ENCODE data around the gene GAB2. TPM values are rescaled to one million over a fixed set of nuclear protein-coding genes. Genes with fewer than 3 reads are reported as not detected.

Gene GAB2
- total RNA-seq, 1 experiment from 2014 or later, result 10.6 TPM

GRCh38 chr11:78451371-78452150 is 33.9 kb upstream of the GAB2 start:
- CTCF ChIA-PET, result no interaction called here
- H3K4me3 Mint-ChIP-seq (ENCODE audit: low read depth, unreplicated experiment), result no peak overlapping the region
- TF ChIP-seq CTCF (IDR thresholded peaks at IDR 0.05; ENCODE audit: unreplicated experiment), result no peak
- no peaks in the 10 kb centered on the region for H3K9me3 Mint-ChIP-seq (ENCODE audit: low read depth, unreplicated experiment)
- H3K27ac Mint-ChIP-seq (ENCODE audit: unreplicated experiment), result no peak overlapping the region
- BruUV-seq (replicated peaks), result no TSS peak
- H3K27me3 Mint-ChIP-seq (ENCODE audit: unreplicated experiment), result no peaks in the 10 kb centered on the region
- no peaks in the 10 kb centered on the region for H3K4me1 Mint-ChIP-seq (ENCODE audit: low read depth, unreplicated experiment)
- DNase-seq, result no peak
- intact Hi-C loops (cut with micrococcal nuclease; ENCODE audit: unreplicated experiment), result no loop called here
- H3K36me3 Mint-ChIP-seq (ENCODE audit: insufficient read depth, unreplicated experiment), result no peaks in the 10 kb centered on the region

GRCh38 chr11:78450866-78451265 is 33.2 kb upstream of the GAB2 start:
- no peaks in the 10 kb centered on the region for H3K36me3 Mint-ChIP-seq (ENCODE audit: insufficient read depth, unreplicated experiment)
- no peaks in the 10 kb centered on the region for H3K9me3 Mint-ChIP-seq (ENCODE audit: low read depth, unreplicated experiment)
- CTCF ChIA-PET, result no interaction called here
- DNase-seq, result no peak
- BruUV-seq (replicated peaks), result no TSS peak
- no peak for TF ChIP-seq CTCF (IDR thresholded peaks at IDR 0.05; ENCODE audit: unreplicated experiment)
- H3K27ac Mint-ChIP-seq (ENCODE audit: unreplicated experiment), result no peak overlapping the region
- intact Hi-C loops (cut with micrococcal nuclease; ENCODE audit: unreplicated experiment), result no loop called here
- H3K4me1 Mint-ChIP-seq (ENCODE audit: low read depth, unreplicated experiment), result no peaks in the 10 kb centered on the region
- H3K27me3 Mint-ChIP-seq (ENCODE audit: unreplicated experiment), result no peaks in the 10 kb centered on the region
- no peak overlapping the region for H3K4me3 Mint-ChIP-seq (ENCODE audit: low read depth, unreplicated experiment)

GRCh38 chr11:78449866-78450265 is 32.2 kb upstream of the GAB2 start:
- no peak overlapping the region for H3K27ac Mint-ChIP-seq (ENCODE audit: unreplicated experiment)
- no TSS peak for BruUV-seq (replicated peaks)
- intact Hi-C loops (cut with micrococcal nuclease; ENCODE audit: unreplicated experiment), result no loop called here
- no peak for DNase-seq
- CTCF ChIA-PET, result interaction anchor here (0.6 kb wide), 1 partner anchor 96 kb away, joined by 5 read pairs; no protein-coding TSS in a partner anchor
- no peaks in the 10 kb centered on the region for H3K9me3 Mint-ChIP-seq (ENCODE audit: low read depth, unreplicated experiment)
- no peak overlapping the region for H3K4me3 Mint-ChIP-seq (ENCODE audit: low read depth, unreplicated experiment)
- H3K27me3 Mint-ChIP-seq (ENCODE audit: unreplicated experiment), result no peaks in the 10 kb centered on the region
- no peaks in the 10 kb centered on the region for H3K4me1 Mint-ChIP-seq (ENCODE audit: low read depth, unreplicated experiment)
- no peak for TF ChIP-seq CTCF (IDR thresholded peaks at IDR 0.05; ENCODE audit: unreplicated experiment)
- H3K36me3 Mint-ChIP-seq (ENCODE audit: insufficient read depth, unreplicated experiment), result no peaks in the 10 kb centered on the region

GRCh38 chr11:78446210-78446609 is 28.6 kb upstream of the GAB2 start:
- DNase-seq, result no peak
- no peak overlapping the region for H3K4me3 Mint-ChIP-seq (ENCODE audit: low read depth, unreplicated experiment)
- no peak overlapping the region for H3K27ac Mint-ChIP-seq (ENCODE audit: unreplicated experiment)
- intact Hi-C loops (cut with micrococcal nuclease; ENCODE audit: unreplicated experiment), result no loop called here
- H3K36me3 Mint-ChIP-seq (ENCODE audit: insufficient read depth, unreplicated experiment), result no peaks in the 10 kb centered on the region
- H3K27me3 Mint-ChIP-seq (ENCODE audit: unreplicated experiment), result no peaks in the 10 kb centered on the region
- H3K4me1 Mint-ChIP-seq (ENCODE audit: low read depth, unreplicated experiment), result no peaks in the 10 kb centered on the region
- H3K9me3 Mint-ChIP-seq (ENCODE audit: low read depth, unreplicated experiment), result no peaks in the 10 kb centered on the region
- CTCF ChIA-PET, result interaction anchor here (0.5 kb wide), 1 partner anchor 12 kb away, joined by 4 read pairs; no protein-coding TSS in a partner anchor
- TF ChIP-seq CTCF (IDR thresholded peaks at IDR 0.05; ENCODE audit: unreplicated experiment), result no peak
- no TSS peak for BruUV-seq (replicated peaks)

Data from Calu3 (cell line).